Measurements from ENCODE around the gene CALCOCO2. TPM values are rescaled to one million over a fixed set of nuclear protein-coding genes. Genes with fewer than 3 reads are reported as not detected.
A peak's percentile ranks its signal among the peaks of the same experiment; 100 is the strongest.

CALCOCO2 gene
- total RNA-seq, 8 experiments from 2014 or later = 21.6 to 58.8 (median 42.8) TPM

- in situ Hi-C loops (cut with MboI; ENCODE audit: low pct_unique_long_range_greater_than_20kb in 2 of 9, low sequenced_read_pairs in 9 of 9, unreplicated experiment in 9 of 9) = loop anchor here in 6 of 9 experiments (25.0 kb wide), 3 partner anchors 178 to 228 kb away; partner anchors contain the start of genes PRAC1 (in 2 of the 6) and PRAC2 (in 2 of the 6)
- WGBS, 10 experiments = 80 to 100% (median 92%) methylated on average over 1 to 2 of the region's 2 CpGs; no CpG with 5 or more reads in 5 of the 10 experiments
- ATAC-seq (replicated peaks in 6 of 8) = no peak
- peaks cover 6 to 9% of the 10 kb centered on the region in 2 donors for H3K4me1 ChIP-seq (replicated peaks in 1 of 2)
- no peak overlapping the region for H3K27ac ChIP-seq
- no peak overlapping the region for H3K4me3 ChIP-seq
These were observed 59.3 kb downstream of the CALCOCO2 start for GRCh38 chr17:48890086-48890485.

- WGBS, 10 experiments = 0 to 1% (median 0%) methylated on average over 1 to 14 of the region's 24 CpGs; no CpG with 5 or more reads in 2 of the 10 experiments
- Histone ChIP-seq H3K4me1 (replicated peaks in 1 of 2) (peaks cover 6 to 9% of the 10 kb centered on the region in 2 donors), H3K4me3 (peak overlapping the region; percentile 64 to 85 (median 76)), H3K27ac (peak overlapping the region; percentile 85 to 88)
- in situ Hi-C loops (cut with MboI; ENCODE audit: low pct_unique_long_range_greater_than_20kb in 2 of 9, low sequenced_read_pairs in 9 of 9, unreplicated experiment in 9 of 9) = loop anchor here in 6 of 9 experiments (25.0 kb wide), 3 partner anchors 181 to 231 kb away; partner anchors contain the start of genes PRAC1 (in 2 of the 6) and PRAC2 (in 2 of the 6)
- ATAC-seq (replicated peaks in 6 of 8) = peak in 1 of 8 experiments; percentile 3
These were observed 62.3 kb downstream of the CALCOCO2 start for GRCh38 chr17:48892940-48893645.

- no peak for ATAC-seq (replicated peaks in 6 of 8)
- in situ Hi-C loops (cut with MboI; ENCODE audit: low pct_unique_long_range_greater_than_20kb in 2 of 9, low sequenced_read_pairs in 9 of 9, unreplicated experiment in 9 of 9) = loop anchor here in 6 of 9 experiments (25.0 kb wide), 3 partner anchors 182 to 232 kb away; partner anchors contain the start of genes PRAC1 (in 2 of the 6) and PRAC2 (in 2 of the 6)
- Histone ChIP-seq H3K4me1 (replicated peaks in 1 of 2) (peaks cover 6 to 9% of the 10 kb centered on the region in 2 donors), H3K27ac (peak overlapping the region; percentile 85 to 88), H3K4me3 (peak overlapping the region; percentile 64 to 85 (median 76))
- WGBS, 10 experiments = 30 to 92% (median 55%) methylated on average over 2 to 5 of the region's 5 CpGs; no CpG with 5 or more reads in 1 of the 10 experiments
These were observed 63.0 kb downstream of the CALCOCO2 start for GRCh38 chr17:48893646-48894508.

DNA sequence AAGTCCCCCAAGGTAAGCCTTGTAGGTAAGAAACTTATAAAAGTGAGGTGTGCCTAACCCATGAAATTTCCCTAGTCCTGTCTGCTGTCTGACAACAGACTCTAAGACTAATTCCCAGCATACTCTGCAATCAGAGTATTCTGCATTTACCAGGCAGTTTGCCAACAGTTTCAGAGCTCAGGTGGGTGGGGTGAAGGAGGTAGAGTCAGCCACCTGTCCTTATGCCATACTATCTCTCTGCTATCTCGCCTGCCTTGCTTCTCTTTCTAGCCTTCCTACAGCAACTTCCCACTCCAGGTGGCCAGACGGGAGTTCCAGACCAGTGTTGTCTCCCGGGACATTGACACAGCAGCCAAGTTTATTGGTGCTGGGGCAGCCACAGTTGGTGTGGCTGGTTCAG, 64.1 kb downstream of the CALCOCO2 start:
- ATAC-seq (replicated peaks in 6 of 8) = no peak
- Histone ChIP-seq H3K27ac (no peak overlapping the region), H3K4me1 (replicated peaks in 1 of 2) (peaks cover 6 to 9% of the 10 kb centered on the region in 2 donors), H3K4me3 (no peak overlapping the region)
- in situ Hi-C loops (cut with MboI; ENCODE audit: low pct_unique_long_range_greater_than_20kb in 2 of 9, low sequenced_read_pairs in 9 of 9, unreplicated experiment in 9 of 9) = loop anchor here in 6 of 9 experiments (25.0 kb wide), 3 partner anchors 183 to 233 kb away; partner anchors contain the start of genes PRAC1 (in 2 of the 6) and PRAC2 (in 2 of the 6)
- whole genome bisulfite sequencing, 10 experiments = 54 to 100% (median 83%) methylated on average over 1 to 2 of the region's 3 CpGs; no CpG with 5 or more reads in 4 of the 10 experiments

DNA sequence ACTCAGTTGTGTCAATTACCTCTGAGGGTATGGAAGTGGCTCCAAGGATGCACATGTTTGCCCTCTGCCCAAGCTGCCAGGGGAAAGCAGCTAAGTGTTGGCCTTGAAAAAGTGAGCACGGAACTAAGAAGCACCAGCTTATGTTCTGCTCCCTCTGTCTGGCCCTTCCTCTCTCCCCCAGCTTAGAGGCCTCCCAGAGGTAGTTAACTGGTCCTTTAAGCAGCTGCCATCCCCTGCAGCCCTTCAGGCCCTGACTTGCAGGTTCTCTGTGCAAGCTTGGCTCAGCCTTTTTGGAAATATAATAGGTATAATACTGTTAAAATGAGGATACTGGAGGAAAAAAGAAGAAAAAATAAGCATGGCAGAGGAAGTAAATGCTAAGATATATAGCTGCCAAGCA, 70.4 kb downstream of the CALCOCO2 start:
- in situ Hi-C loops (cut with MboI; ENCODE audit: low pct_unique_long_range_greater_than_20kb in 2 of 9, low sequenced_read_pairs in 9 of 9, unreplicated experiment in 9 of 9) = no loop called here

DNA sequence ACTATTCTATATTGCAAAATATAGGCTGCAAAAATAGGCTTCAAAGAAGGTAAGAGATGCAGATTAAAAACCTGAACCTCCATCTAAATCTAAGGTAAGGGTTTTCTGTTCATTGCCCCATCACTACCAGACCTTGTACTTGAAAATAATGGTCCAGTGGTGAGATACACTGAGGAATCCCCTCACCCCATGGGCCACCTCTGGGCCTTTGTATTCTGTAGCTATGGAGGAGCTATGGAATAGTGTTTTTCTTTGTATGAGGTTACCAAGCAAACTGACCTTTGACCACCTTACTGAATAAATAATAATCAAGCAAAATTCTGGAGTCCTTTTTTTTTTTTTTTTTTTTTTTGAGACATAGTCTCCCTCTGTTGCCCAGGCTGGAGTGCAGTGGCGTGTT, 72.6 kb downstream of the CALCOCO2 start:
- 80% methylated on average over 1 of the region's 1 CpG; no CpG with 5 or more reads in 9 of the 10 experiments for WGBS, 10 experiments
- in situ Hi-C loops (cut with MboI; ENCODE audit: low pct_unique_long_range_greater_than_20kb in 2 of 9, low sequenced_read_pairs in 9 of 9, unreplicated experiment in 9 of 9) = no loop called here
- H3K4me3 ChIP-seq = no peak overlapping the region
- H3K27ac ChIP-seq = no peak overlapping the region
- no peak for ATAC-seq (replicated peaks in 6 of 8)
- H3K4me1 ChIP-seq (replicated peaks in 1 of 2) = peaks cover 3 to 4% of the 10 kb centered on the region in 2 donors

More for the DNA sequence above, 70.4 kb downstream of the CALCOCO2 start:
- H3K4me1 ChIP-seq (replicated peaks in 1 of 2) = no peaks in the 10 kb centered on the region
- no peak for ATAC-seq (replicated peaks in 6 of 8)
- no peak overlapping the region for H3K4me3 ChIP-seq
- no peak overlapping the region for H3K27ac ChIP-seq
- 0 to 100% (median 100%) methylated on average over 1 of the region's 1 CpG; no CpG with 5 or more reads in 3 of the 10 experiments for WGBS, 10 experiments

- H3K4me3 ChIP-seq = no peak overlapping the region
- H3K27ac ChIP-seq = no peak overlapping the region
- no peak for ATAC-seq (replicated peaks in 6 of 8)
- in situ Hi-C loops (cut with MboI; ENCODE audit: low pct_unique_long_range_greater_than_20kb in 2 of 9, low sequenced_read_pairs in 9 of 9, unreplicated experiment in 9 of 9) = no loop called here
- 75 to 98% (median 83%) methylated on average over 2 to 6 of the region's 7 CpGs; no CpG with 5 or more reads in 3 of the 10 experiments for WGBS, 10 experiments
- peaks cover 3 to 4% of the 10 kb centered on the region in 2 donors for H3K4me1 ChIP-seq (replicated peaks in 1 of 2)
These were observed 73.6 kb downstream of the CALCOCO2 start for GRCh38 chr17:48904428-48904827.

DNA sequence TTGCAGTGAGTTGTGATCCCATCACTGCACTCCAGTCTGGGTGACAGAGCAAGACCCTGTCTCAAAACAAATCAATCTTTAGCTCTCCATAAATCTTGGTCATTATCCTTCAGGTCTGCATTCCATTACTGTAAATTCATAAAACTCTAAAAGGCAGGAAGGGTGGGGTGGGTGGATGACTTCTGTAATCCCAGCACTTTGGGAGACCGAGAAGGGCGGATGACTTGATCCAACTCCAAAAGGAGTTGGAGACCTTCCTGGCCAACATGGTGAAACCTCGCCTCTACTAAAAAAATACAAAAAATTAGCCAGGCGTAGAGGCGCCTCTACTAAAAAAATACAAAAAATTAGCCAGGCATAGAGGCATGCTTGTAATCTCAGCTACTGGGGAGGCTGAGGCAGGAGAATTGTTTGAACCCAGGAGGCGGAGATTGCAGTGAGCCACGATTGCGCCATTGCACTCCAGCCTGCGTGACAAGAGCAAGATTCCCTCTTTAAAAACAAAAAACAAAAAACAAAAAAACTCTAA, 75.2 kb downstream of the CALCOCO2 start:
- WGBS, 10 experiments = 33 to 100% (median 93%) methylated on average over 2 to 7 of the region's 9 CpGs; no CpG with 5 or more reads in 3 of the 10 experiments
- Histone ChIP-seq H3K4me3 (no peak overlapping the region), H3K27ac (no peak overlapping the region), H3K4me1 (replicated peaks in 1 of 2) (peaks cover 13 to 17% of the 10 kb centered on the region in 2 donors)
- no peak for ATAC-seq (replicated peaks in 6 of 8)
- in situ Hi-C loops (cut with MboI; ENCODE audit: low pct_unique_long_range_greater_than_20kb in 2 of 9, low sequenced_read_pairs in 9 of 9, unreplicated experiment in 9 of 9) = no loop called here

GRCh38 chr17:48907713-48908046, 76.8 kb downstream of the CALCOCO2 start:
- peak overlapping the region; percentile 78 to 91 for H3K27ac ChIP-seq
- H3K4me3 ChIP-seq = peak overlapping the region; percentile 67 to 99 (median 91)
- WGBS, 10 experiments = 0 to 73% (median 30%) methylated on average over 1 to 2 of the region's 2 CpGs; no CpG with 5 or more reads in 3 of the 10 experiments
- in situ Hi-C loops (cut with MboI; ENCODE audit: low pct_unique_long_range_greater_than_20kb in 2 of 9, low sequenced_read_pairs in 9 of 9, unreplicated experiment in 9 of 9) = no loop called here
- H3K4me1 ChIP-seq (replicated peaks in 1 of 2) = peaks cover 13 to 17% of the 10 kb centered on the region in 2 donors
- peak in 2 of 8 experiments; percentile 8 to 18 for ATAC-seq (replicated peaks in 6 of 8)

- in situ Hi-C loops (cut with MboI; ENCODE audit: low pct_unique_long_range_greater_than_20kb in 2 of 9, low sequenced_read_pairs in 9 of 9, unreplicated experiment in 9 of 9) = no loop called here
- 0 to 5% (median 0%) methylated on average over 4 to 9 of the region's 81 CpGs; no CpG with 5 or more reads in 5 of the 10 experiments for WGBS, 10 experiments
- ATAC-seq (replicated peaks in 6 of 8) = peak; percentile 84 to 96 (median 94)
- peak within 1 kb of the TSS; percentile 78 to 91 for H3K27ac ChIP-seq
- peaks cover 13 to 17% of the 10 kb centered on the region in 2 donors for H3K4me1 ChIP-seq (replicated peaks in 1 of 2)
- H3K4me3 ChIP-seq = peak within 1 kb of the TSS; percentile 67 to 99 (median 91)
These were observed 77.4 kb downstream of the CALCOCO2 start, which contains the start of gene UBE2Z for GRCh38 chr17:48908047-48908843. TSS of gene UBE2Z (plus strand) at chr17:48908407. CDS start at chr17:48908504, 97 bp downstream.

- peaks cover 13 to 17% of the 10 kb centered on the region in 2 donors for H3K4me1 ChIP-seq (replicated peaks in 1 of 2)
- 0% methylated on average over 1 of the region's 36 CpGs; no CpG with 5 or more reads in 6 of the 10 experiments for WGBS, 10 experiments
- peak; percentile 15 to 51 (median 36) for ATAC-seq (replicated peaks in 6 of 8)
- peak overlapping the region; percentile 78 to 91 for H3K27ac ChIP-seq
- H3K4me3 ChIP-seq = peak overlapping the region; percentile 67 to 99 (median 91)
- in situ Hi-C loops (cut with MboI; ENCODE audit: low pct_unique_long_range_greater_than_20kb in 2 of 9, low sequenced_read_pairs in 9 of 9, unreplicated experiment in 9 of 9) = no loop called here
These were observed 78.1 kb downstream of the CALCOCO2 start for GRCh38 chr17:48908853-48909394.
